ENCODE data around the gene NDUFB8. TPM values are rescaled to one million over a fixed set of nuclear protein-coding genes. Genes with fewer than 3 reads are reported as not detected.

The NDUFB8 gene
- total and polyA plus RNA-seq, 2 experiments from 2014 or later = 123 to 294 TPM

DNA sequence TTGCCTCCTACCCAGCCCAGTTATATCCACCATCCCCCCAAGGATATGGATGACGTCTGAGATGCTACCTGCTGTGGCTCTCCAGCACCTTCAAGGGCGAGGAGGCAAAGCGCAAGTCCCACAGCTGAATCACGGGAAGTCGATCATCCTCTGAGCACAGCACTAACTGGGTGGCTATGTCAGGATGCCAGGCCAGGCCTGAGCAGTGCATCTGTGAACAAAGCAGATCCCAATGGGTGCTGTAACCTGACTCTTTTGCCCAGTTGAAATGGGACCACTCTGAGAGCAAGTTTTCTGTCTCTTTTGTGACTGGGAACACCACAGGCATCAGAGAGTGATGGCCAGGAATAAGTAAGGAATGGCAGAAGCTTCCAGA is 22.3 kb downstream of the NDUFB8 start:
- 96 to 97% methylated on average over 5 of the region's 5 CpGs for WGBS, 2 experiments (ENCODE audit: low coverage in 1 of 2, low lambda C conversion rate in 2 of 2, missing lambda C conversion rate in 2 of 2)
- no peaks in the 10 kb centered on the region for H3K27me3 ChIP-seq (replicated peaks; ENCODE audit: insufficient read depth)

DNA sequence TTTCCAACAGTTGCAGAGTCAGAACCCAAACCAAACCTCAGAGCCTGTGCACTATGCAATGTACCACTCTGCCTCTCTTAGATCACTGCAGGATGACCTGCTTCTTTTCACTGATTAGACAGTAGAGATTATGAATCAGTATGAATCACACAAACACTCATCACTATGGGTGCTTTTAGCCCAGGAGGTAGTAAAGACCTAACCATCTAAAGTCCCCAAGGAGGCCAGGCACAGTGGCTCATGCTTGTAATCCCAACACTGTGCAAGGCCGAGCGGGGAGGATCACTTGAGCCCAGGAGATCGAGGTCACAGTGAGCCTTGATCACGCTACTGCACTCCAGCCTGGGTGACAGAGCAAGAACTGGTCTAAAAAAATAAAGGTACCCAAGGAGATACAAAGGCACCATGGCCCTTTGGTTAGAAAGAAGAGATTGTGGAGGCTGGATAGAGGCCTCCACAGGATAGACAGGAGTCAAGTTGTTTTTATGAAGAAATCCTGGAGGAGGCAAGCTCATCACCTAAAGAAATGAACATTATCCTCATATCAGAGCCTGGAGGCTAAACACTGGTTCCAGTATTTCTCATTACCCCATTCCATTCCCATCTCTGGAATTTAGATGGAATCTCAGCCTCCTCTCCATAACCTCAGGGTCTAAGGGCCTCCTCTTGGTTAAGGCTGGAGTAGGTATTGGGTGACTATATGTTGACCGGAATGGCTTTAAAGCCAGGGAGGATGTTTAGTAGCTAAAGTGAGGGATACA is 22.9 kb downstream of the NDUFB8 start:
- no peaks in the 10 kb centered on the region for H3K9me3 ChIP-seq (ENCODE audit: low read depth)
- H3K9ac ChIP-seq = no peak overlapping the region
- no peaks in the 10 kb centered on the region for H3K9me2 ChIP-seq (ENCODE audit: insufficient read depth)
- peak overlapping the region; percentile 19; the same call in 1 of the 2 replicates for H3K27ac ChIP-seq
- peaks cover 27% of the 10 kb centered on the region for H3K4me1 ChIP-seq (ENCODE audit: insufficient read depth)
- peaks cover 21% of the 10 kb centered on the region for H3F3A ChIP-seq (ENCODE audit: insufficient read depth)
- no peak overlapping the region for H3K4me3 ChIP-seq
- peak; percentile 90 for DNase-seq
- H4K20me1 ChIP-seq (ENCODE audit: insufficient read depth) = no peaks in the 10 kb centered on the region
- H2AFZ ChIP-seq = no peak overlapping the region
- no peaks in the 10 kb centered on the region for H3K79me2 ChIP-seq (ENCODE audit: insufficient read depth)
- WGBS, 2 experiments (ENCODE audit: low coverage in 1 of 2, low lambda C conversion rate in 2 of 2, missing lambda C conversion rate in 2 of 2) = 36 to 37% methylated on average over 5 of the region's 5 CpGs
- TF ChIP-seq EZH2phosphoT487 (IDR thresholded peaks at IDR 0.05; ENCODE audit: insufficient read depth, low read depth) (no peak), EZH2 (IDR thresholded peaks at IDR 0.05; ENCODE audit: insufficient read depth, poor library complexity, severe bottlenecking) (no peak)
- H3K36me3 ChIP-seq (ENCODE audit: low read depth) = no peaks in the 10 kb centered on the region
- no peaks in the 10 kb centered on the region for H3K27me3 ChIP-seq (replicated peaks; ENCODE audit: insufficient read depth)
- peak overlapping the region; percentile 12 for H3K4me2 ChIP-seq (ENCODE audit: unreplicated experiment)
- in situ Hi-C loops (cut with MboI) = no loop called here

More for the DNA sequence above, 22.3 kb downstream of the NDUFB8 start:
- H3F3A ChIP-seq (ENCODE audit: insufficient read depth) = peaks cover 21% of the 10 kb centered on the region
- in situ Hi-C loops (cut with MboI) = no loop called here
- H3K27ac ChIP-seq = no peak overlapping the region
- no peak overlapping the region for H3K4me2 ChIP-seq (ENCODE audit: unreplicated experiment)
- no peak for DNase-seq
- H3K4me3 ChIP-seq = no peak overlapping the region
- no peaks in the 10 kb centered on the region for H4K20me1 ChIP-seq (ENCODE audit: insufficient read depth)
- H3K79me2 ChIP-seq (ENCODE audit: insufficient read depth) = no peaks in the 10 kb centered on the region
- no peak overlapping the region for H2AFZ ChIP-seq
- no peak overlapping the region for H3K9ac ChIP-seq
- no peaks in the 10 kb centered on the region for H3K9me3 ChIP-seq (ENCODE audit: low read depth)
- peaks cover 27% of the 10 kb centered on the region for H3K4me1 ChIP-seq (ENCODE audit: insufficient read depth)
- no peaks in the 10 kb centered on the region for H3K9me2 ChIP-seq (ENCODE audit: insufficient read depth)
- TF ChIP-seq EZH2phosphoT487 (IDR thresholded peaks at IDR 0.05; ENCODE audit: insufficient read depth, low read depth) (no peak), EZH2 (IDR thresholded peaks at IDR 0.05; ENCODE audit: insufficient read depth, poor library complexity, severe bottlenecking) (no peak)
- no peaks in the 10 kb centered on the region for H3K36me3 ChIP-seq (ENCODE audit: low read depth)

DNA sequence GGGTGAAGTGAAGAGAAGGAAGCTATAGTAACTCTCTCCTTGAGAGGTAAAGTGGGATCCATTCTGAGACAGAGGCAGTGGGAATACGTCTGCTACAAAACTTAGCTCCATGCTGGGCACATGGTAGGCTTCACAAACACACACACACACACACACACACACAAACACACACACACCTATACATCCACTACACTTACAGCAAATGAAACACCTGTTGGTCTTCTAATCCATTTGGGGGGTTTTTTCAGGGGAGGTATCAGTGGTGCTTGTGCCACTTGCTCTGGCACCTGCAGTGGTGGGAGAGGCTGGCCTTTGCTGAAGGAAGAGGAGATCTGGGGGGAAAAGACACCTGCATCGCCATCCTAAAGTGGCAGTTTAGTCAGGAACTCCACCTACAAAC is 24.5 kb downstream of the NDUFB8 start:
- H3K27me3 ChIP-seq (replicated peaks; ENCODE audit: insufficient read depth) = no peaks in the 10 kb centered on the region
- no peak for DNase-seq
- H3K79me2 ChIP-seq (ENCODE audit: insufficient read depth) = no peaks in the 10 kb centered on the region
- no peak overlapping the region for H2AFZ ChIP-seq
- no peaks in the 10 kb centered on the region for H3K9me2 ChIP-seq (ENCODE audit: insufficient read depth)
- no peak overlapping the region for H3K4me2 ChIP-seq (ENCODE audit: unreplicated experiment)
- no peaks in the 10 kb centered on the region for H4K20me1 ChIP-seq (ENCODE audit: insufficient read depth)
- H3K27ac ChIP-seq = no peak overlapping the region
- peaks cover 31% of the 10 kb centered on the region for H3K4me1 ChIP-seq (ENCODE audit: insufficient read depth)
- WGBS, 2 experiments (ENCODE audit: low coverage in 1 of 2, low lambda C conversion rate in 2 of 2, missing lambda C conversion rate in 2 of 2) = 100% methylated on average over 2 of the region's 2 CpGs
- TF ChIP-seq EZH2 (IDR thresholded peaks at IDR 0.05; ENCODE audit: insufficient read depth, poor library complexity, severe bottlenecking) (no peak), EZH2phosphoT487 (IDR thresholded peaks at IDR 0.05; ENCODE audit: insufficient read depth, low read depth) (no peak)
- H3F3A ChIP-seq (ENCODE audit: insufficient read depth) = peaks cover 21% of the 10 kb centered on the region
- H3K4me3 ChIP-seq = no peak overlapping the region
- no peaks in the 10 kb centered on the region for H3K36me3 ChIP-seq (ENCODE audit: low read depth)
- in situ Hi-C loops (cut with MboI) = no loop called here
- no peak overlapping the region for H3K9ac ChIP-seq
- no peaks in the 10 kb centered on the region for H3K9me3 ChIP-seq (ENCODE audit: low read depth)

DNA sequence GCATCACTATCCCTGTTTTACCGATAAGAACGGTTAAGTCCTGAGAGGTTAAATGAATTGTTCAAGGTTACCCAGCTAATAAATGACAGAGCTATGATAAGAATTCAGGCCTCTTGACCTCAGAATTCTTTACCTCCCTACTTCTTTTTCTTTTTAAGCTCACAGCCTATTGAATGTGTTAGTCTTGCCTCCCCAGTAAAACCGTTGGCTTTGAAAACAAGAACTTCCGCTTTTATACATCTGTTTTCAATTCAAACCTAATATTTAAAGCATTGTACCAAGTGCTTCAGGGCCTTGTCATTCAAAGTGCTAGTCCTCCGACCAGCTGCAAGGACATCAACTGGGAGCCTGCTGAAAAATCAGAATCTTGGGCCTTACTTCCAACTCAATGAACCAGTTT is 25.6 kb downstream of the NDUFB8 start:
- WGBS, 2 experiments (ENCODE audit: low coverage in 1 of 2, low lambda C conversion rate in 2 of 2, missing lambda C conversion rate in 2 of 2) = 15 to 23% methylated on average over 5 of the region's 5 CpGs
- peak; percentile 45 for DNase-seq
- Histone ChIP-seq H4K20me1 (ENCODE audit: insufficient read depth) (no peaks in the 10 kb centered on the region), H3K9me2 (ENCODE audit: insufficient read depth) (no peaks in the 10 kb centered on the region), H3K4me2 (ENCODE audit: unreplicated experiment) (no peak overlapping the region), H3K4me3 (no peak overlapping the region), H3K36me3 (ENCODE audit: low read depth) (no peaks in the 10 kb centered on the region), H3K27ac (no peak overlapping the region), H2AFZ (no peak overlapping the region), H3K9me3 (ENCODE audit: low read depth) (no peaks in the 10 kb centered on the region), H3K79me2 (ENCODE audit: insufficient read depth) (no peaks in the 10 kb centered on the region), H3F3A (ENCODE audit: insufficient read depth) (peaks cover 21% of the 10 kb centered on the region), H3K27me3 (replicated peaks; ENCODE audit: insufficient read depth) (no peaks in the 10 kb centered on the region), H3K4me1 (ENCODE audit: insufficient read depth) (peaks cover 31% of the 10 kb centered on the region), H3K9ac (no peak overlapping the region)
- in situ Hi-C loops (cut with MboI) = no loop called here
- TF ChIP-seq EZH2 (IDR thresholded peaks at IDR 0.05; ENCODE audit: insufficient read depth, poor library complexity, severe bottlenecking) (no peak), EZH2phosphoT487 (IDR thresholded peaks at IDR 0.05; ENCODE audit: insufficient read depth, low read depth) (no peak)
